Left cardiac atrium (tissue), 4 donors: Measurements from ENCODE around the gene BICRA. TPM values are rescaled to one million over a fixed set of nuclear protein-coding genes. Genes with fewer than 3 reads are reported as not detected.
A peak's percentile ranks its signal among the peaks of the same experiment; 100 is the strongest.
"Not testable (repeated sequence)": the region's sequence is repeated elsewhere in the genome, so short reads cannot be mapped to it uniquely, and the experiment has no call there.

Experiments
- ATAC-seq, 2 donors: fragments of 200-7000 bp; cut with Tn5 transposase; one replicate each; pipeline ENCODE4 v1.9.1; 2020; ENCODE audit warnings: mild to moderate bottlenecking in 2 of 2, moderate library complexity in 2 of 2
- DNase-seq: peaks from one replicate; pipeline ENCODE4 v3.0.0-alpha.2; 2020
- intact Hi-C, 2 donors: fragments of 100-400 bp; cut with DNase I; formaldehyde crosslinking; loops; one replicate each; pipeline versions ENCODE4 v1.14.1 to v1.15.1; 2022 to 2023
- total RNA-seq, 2 donors: library from RNA; stranded (reverse); fragmentation: NEBNext Ultra II Directional; extraction: Animal tissue kit (Norgen Biotek cat#: 25700); gene quantifications; one replicate each; pipeline ENCODE4 v1.2.1, GENCODE V29; 2021
- donor health status: DM: no; HTN: yes; CAD: no.
- donor health status: DM: no; HTN: yes; CAD: no; lungs with severe emphysema.
- donor health status: DM: yes; HTN: yes; CAD: no.
- donor health status: Dilated cardiomyopathy.

Gene BICRA
- total RNA-seq, 2 donors from 2014 or later = 7.2 to 11.6 TPM

- not testable (repeated sequence) for DNase-seq, ATAC-seq
- intact Hi-C loops = loop anchor here in 1 of 2 donors (1.0 to 10.0 kb wide), 2 partner anchors 84 to 165 kb away; partner anchors contain the start of gene NAPA
Measured at GRCh38 chr19:47599671-47600245, 9.2 kb upstream of the BICRA start.

GRCh38 chr19:47600246-47601179 lies 8.4 kb upstream of the BICRA start:
- intact Hi-C loops = loop anchor here in 1 of 2 donors (1.0 to 10.0 kb wide), 2 partner anchors 85 to 166 kb away; partner anchors contain the start of gene NAPA
- DNase-seq = peak; percentile 100
- ATAC-seq = peak; percentile 98 to 99

GRCh38 chr19:47601180-47601904 lies 7.6 kb upstream of the BICRA start:
- DNase-seq = no peak
- ATAC-seq = no peak
- intact Hi-C loops = loop anchor here in 1 of 2 donors (10.0 kb wide), 1 partner anchor 167 kb away; no protein-coding TSS in a partner anchor

GRCh38 chr19:47603706-47604565 lies 5.0 kb upstream of the BICRA start:
- DNase-seq = no peak
- intact Hi-C loops = loop anchor here in 1 of 2 donors (10.0 kb wide), 1 partner anchor 169 kb away; no protein-coding TSS in a partner anchor
- ATAC-seq = no peak

GRCh38 chr19:47607564-47608073 lies 1.3 kb upstream of the BICRA start:
- DNase-seq = no peak
- no peak for ATAC-seq
- intact Hi-C loops = loop anchor here in 1 of 2 donors (2.0 to 10.0 kb wide), 2 partner anchors 93 to 173 kb away; partner anchors contain the start of gene NAPA

GRCh38 chr19:47608074-47608918 lies 638 bp upstream of the BICRA start:
- intact Hi-C loops = loop anchor here in 1 of 2 donors (2.0 to 10.0 kb wide), 2 partner anchors 93 to 173 kb away; partner anchors contain the start of gene NAPA
- peak; percentile 94 to 96 for ATAC-seq

GRCh38 chr19:47609906-47610894 lies 1.3 kb downstream of the BICRA start:
- intact Hi-C loops = loop anchor here in 1 of 2 donors (2.0 to 10.0 kb wide), 2 partner anchors 95 to 175 kb away; partner anchors contain the start of gene NAPA
- DNase-seq = peak; percentile 55

More at GRCh38 chr19:47608074-47608918, 638 bp upstream of the BICRA start:
- DNase-seq = peak; percentile 93

GRCh38 chr19:47610902-47611301 lies 2.0 kb downstream of the BICRA start:
- no peak for DNase-seq

More at GRCh38 chr19:47609906-47610894, 1.3 kb downstream of the BICRA start:
- peak; percentile 13 to 19 for ATAC-seq

GRCh38 chr19:47613165-47614020 lies 4.5 kb downstream of the BICRA start:
- DNase-seq = no peak
- intact Hi-C loops = no loop called here
- no peak for ATAC-seq

More at GRCh38 chr19:47610902-47611301, 2.0 kb downstream of the BICRA start:
- no peak for ATAC-seq
- intact Hi-C loops = no loop called here

GRCh38 chr19:47614021-47614295 lies 5.0 kb downstream of the BICRA start:
- DNase-seq (no peak), ATAC-seq (no peak)
- intact Hi-C loops = no loop called here

- intact Hi-C loops = no loop called here
- no peak for ATAC-seq
- no peak for DNase-seq
Measured at GRCh38 chr19:47614559-47614958, 5.6 kb downstream of the BICRA start.

GRCh38 chr19:47615230-47615629 lies 6.3 kb downstream of the BICRA start:
- DNase-seq (no peak), ATAC-seq (no peak)
- intact Hi-C loops = loop anchor here in 1 of 2 donors (5.0 kb wide), 1 partner anchor 47 kb away; no protein-coding TSS in a partner anchor

GRCh38 chr19:47615714-47616113 lies 6.8 kb downstream of the BICRA start:
- intact Hi-C loops = loop anchor here in 1 of 2 donors (5.0 kb wide), 1 partner anchor 47 kb away; no protein-coding TSS in a partner anchor
- no peak for DNase-seq
- ATAC-seq = no peak

- peak; percentile 84 for DNase-seq
- peak; percentile 88 to 89 for ATAC-seq
- intact Hi-C loops = loop anchor here in 1 of 2 donors (5.0 kb wide), 1 partner anchor 44 kb away; no protein-coding TSS in a partner anchor
Measured at GRCh38 chr19:47618771-47619170, 9.8 kb downstream of the BICRA start.

GRCh38 chr19:47619763-47620162 lies 10.8 kb downstream of the BICRA start:
- no peak for ATAC-seq
- no peak for DNase-seq
- intact Hi-C loops = loop anchor here in 1 of 2 donors (5.0 kb wide), 1 partner anchor 43 kb away; no protein-coding TSS in a partner anchor
